ENCODE data around the gene P2RY8. TPM values are rescaled to one million over a fixed set of nuclear protein-coding genes. Genes with fewer than 3 reads are reported as not detected.
A peak's percentile ranks its signal among the peaks of the same experiment; 100 is the strongest.
"Not testable (repeated sequence)": the region's sequence is repeated elsewhere in the genome, so short reads cannot be mapped to it uniquely, and the experiment has no call there.

The P2RY8 gene
- polyA plus RNA-seq, 4 donors, result 0.22 to 2.1 (median 1.2) TPM

DNA sequence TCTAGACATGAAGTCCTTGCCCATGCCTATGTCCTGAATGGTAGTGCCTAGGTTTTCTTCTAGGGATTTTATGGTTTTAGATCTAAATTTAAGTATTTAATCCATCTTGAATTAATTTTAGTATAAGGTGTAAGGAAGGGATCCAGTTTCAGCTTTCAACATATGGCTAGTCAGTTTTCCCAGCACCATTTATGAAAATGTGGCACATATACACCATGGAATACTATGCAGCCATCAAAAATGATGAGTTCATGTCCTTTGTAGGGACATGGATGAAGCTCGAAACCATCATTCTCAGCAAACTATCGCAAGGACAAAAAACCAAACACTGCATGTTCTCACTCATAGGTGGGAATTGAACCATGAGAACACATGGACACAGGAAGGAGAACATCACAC, 54.5 kb downstream of the P2RY8 start:
- DNase-seq; H3K4me3 ChIP-seq (ENCODE audit: low read depth in 1 of 3, low read length in 3 of 3); H3K4me1 ChIP-seq (ENCODE audit: control insufficient read depth in 3 of 3, insufficient read depth in 2 of 3, low read depth in 1 of 3, low read length in 2 of 3); H3K36me3 ChIP-seq (ENCODE audit: control insufficient read depth in 3 of 3, insufficient read depth in 2 of 3, low read depth in 1 of 3, low read length in 3 of 3); H3K9me3 ChIP-seq (ENCODE audit: control insufficient read depth in 2 of 2, insufficient read depth in 1 of 2, low read depth in 1 of 2, low read length in 1 of 2); H3K27me3 ChIP-seq (ENCODE audit: control insufficient read depth in 3 of 3, insufficient read depth in 3 of 3, low read length in 3 of 3); FAIRE-seq: not testable (repeated sequence)
- H3K27ac ChIP-seq (ENCODE audit: low read depth in 1 of 3, low read length in 2 of 3), result peak overlapping the region in 1 of 3 donors; percentile 93
- 100% methylated on average over 1 of the region's 2 CpGs; no CpG with 5 or more reads in 2 of the 3 donors for WGBS, 3 donors

DNA sequence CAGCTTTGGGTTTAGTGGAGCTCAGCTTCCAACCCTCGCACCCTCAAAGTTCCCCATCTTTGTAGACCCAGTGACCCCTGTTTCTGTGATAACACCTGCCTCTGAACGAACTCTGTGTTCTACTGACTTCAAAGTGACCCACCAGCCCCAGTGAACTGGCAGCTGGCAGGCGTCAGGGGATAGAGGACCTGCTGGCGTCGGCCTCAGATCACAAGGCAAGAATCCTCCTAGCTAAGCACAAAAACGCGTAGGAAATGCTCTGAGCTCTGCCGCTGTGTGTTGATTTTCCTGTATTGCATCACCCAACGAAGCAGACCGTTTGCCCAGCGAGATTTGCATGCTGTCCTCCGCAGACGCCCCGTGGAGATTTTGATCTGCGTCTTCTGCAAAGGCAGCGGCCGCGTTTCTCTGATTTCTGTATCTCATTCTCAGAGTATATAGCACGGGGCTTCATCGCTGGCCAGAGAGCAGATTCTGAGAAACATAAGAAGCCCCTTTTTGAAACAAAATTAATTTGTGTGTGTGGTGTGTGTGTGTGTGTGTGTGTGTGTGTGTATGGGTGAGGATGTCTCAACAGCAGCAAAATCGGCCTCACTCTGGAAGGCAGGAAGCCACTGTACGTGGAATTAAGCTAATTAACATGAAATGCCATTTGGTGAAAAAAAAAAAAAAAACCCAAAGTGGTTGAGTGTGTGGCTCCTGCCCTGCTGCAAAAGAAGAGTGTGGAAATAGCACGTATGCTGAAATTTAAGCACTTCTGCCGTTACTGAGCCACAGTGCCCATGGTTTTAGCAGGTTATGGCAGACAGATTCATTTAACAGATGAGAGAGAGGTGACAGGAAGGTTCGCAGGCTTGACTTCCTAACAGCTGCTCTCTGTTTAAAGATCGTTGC, 55.1 kb downstream of the P2RY8 start:
- Histone ChIP-seq H3K4me3 (ENCODE audit: low read depth in 1 of 3, low read length in 3 of 3) (no peak overlapping the region), H3K4me1 (ENCODE audit: control insufficient read depth in 3 of 3, insufficient read depth in 2 of 3, low read depth in 1 of 3, low read length in 2 of 3) (peaks cover 0 to 3% (median 0%) of the 10 kb centered on the region in 3 donors), H3K36me3 (ENCODE audit: control insufficient read depth in 3 of 3, insufficient read depth in 2 of 3, low read depth in 1 of 3, low read length in 3 of 3) (no peaks in the 10 kb centered on the region), H3K27ac (ENCODE audit: low read depth in 1 of 3, low read length in 2 of 3) (peak overlapping the region in 2 of 3 donors; percentile 27 to 93), H3K27me3 (ENCODE audit: control insufficient read depth in 3 of 3, insufficient read depth in 3 of 3, low read length in 3 of 3) (no peaks in the 10 kb centered on the region), H3K9me3 (ENCODE audit: control insufficient read depth in 2 of 2, insufficient read depth in 1 of 2, low read depth in 1 of 2, low read length in 1 of 2) (peaks cover 0 to 10% of the 10 kb centered on the region in 2 donors)
- DNase-seq, result peak; percentile 42 to 45
- no peak for FAIRE-seq
- WGBS, 3 donors, result 8 to 11% (median 11%) methylated on average over 26 of the region's 26 CpGs

DNA sequence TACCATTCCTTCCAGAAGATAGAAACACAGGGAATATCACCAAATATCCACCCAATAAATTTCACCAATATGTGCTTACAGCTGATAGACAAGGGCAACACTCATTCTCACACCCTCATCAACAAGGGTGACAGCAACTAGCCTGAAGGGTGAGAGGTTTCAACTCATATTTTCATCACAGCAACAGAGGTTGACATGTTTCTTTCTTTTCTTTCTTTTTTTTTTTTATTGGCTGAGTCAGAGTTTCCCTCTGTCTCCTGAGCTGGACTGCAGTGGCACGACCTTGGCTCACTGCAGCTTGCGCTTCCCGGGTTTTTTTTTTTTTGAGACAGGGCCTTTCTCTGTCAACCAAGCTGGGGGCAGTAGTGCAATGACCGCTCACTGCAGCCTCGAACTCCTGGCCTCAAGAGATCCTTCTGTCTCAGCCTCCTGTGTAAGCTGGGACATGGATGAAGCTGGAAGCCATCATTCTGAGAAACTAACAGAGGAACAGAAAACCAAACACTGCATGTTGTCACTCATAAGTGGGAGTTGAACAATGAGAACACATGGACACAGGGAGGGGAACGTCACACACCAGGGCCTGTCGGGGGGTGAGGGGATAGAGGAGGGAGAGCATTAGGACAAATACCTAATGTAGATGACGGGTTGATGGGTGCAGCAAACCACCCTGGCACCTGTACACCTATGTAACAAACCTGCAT, 56.8 kb downstream of the P2RY8 start:
- WGBS, 3 donors, result 66 to 74% (median 71%) methylated on average over 8 of the region's 8 CpGs
- no peak for FAIRE-seq
- H3K27me3 ChIP-seq (ENCODE audit: control insufficient read depth in 3 of 3, insufficient read depth in 3 of 3, low read length in 3 of 3), result no peaks in the 10 kb centered on the region
- peaks cover 0 to 3% (median 0%) of the 10 kb centered on the region in 3 donors for H3K4me1 ChIP-seq (ENCODE audit: control insufficient read depth in 3 of 3, insufficient read depth in 2 of 3, low read depth in 1 of 3, low read length in 2 of 3)
- H3K27ac ChIP-seq (ENCODE audit: low read depth in 1 of 3, low read length in 2 of 3), result peak overlapping the region in 1 of 3 donors; percentile 34
- no peak for DNase-seq
- no peak overlapping the region for H3K4me3 ChIP-seq (ENCODE audit: low read depth in 1 of 3, low read length in 3 of 3)
- no peaks in the 10 kb centered on the region for H3K36me3 ChIP-seq (ENCODE audit: control insufficient read depth in 3 of 3, insufficient read depth in 2 of 3, low read depth in 1 of 3, low read length in 3 of 3)
- H3K9me3 ChIP-seq (ENCODE audit: control insufficient read depth in 2 of 2, insufficient read depth in 1 of 2, low read depth in 1 of 2, low read length in 1 of 2), result peaks cover 0 to 4% of the 10 kb centered on the region in 2 donors

DNA sequence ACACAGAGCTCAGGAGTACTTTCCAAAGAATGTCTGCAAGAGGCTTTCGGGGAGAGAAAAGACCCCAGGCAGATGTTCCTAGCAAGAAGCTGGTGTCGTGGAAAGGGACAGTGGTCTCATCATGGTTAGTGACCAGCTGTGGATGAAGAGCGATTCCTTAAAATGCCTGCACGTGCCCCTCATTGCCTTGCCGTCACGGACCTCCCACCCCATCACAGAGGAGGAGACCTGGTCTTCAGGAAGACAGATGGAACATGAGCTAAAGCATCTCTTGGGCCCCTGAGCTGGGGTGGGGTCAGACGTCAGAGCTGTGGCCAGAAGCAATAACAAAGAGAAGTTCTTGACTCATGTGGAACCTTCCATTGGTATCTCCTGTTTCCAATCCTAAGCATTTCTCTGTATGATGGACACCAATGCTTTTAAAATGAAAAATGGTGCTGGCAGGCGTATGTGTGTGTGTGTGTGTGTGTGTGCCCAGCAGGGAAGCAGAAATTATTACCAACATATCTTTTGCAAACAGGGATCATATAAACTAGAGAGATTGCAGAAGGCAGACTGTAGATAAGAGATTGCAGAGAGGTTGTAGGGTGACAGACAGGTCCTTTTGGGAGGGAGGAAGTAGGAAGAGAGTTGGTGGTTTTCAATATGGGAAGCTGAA, 59.1 kb downstream of the P2RY8 start:
- H3K4me3 ChIP-seq (ENCODE audit: low read depth in 1 of 3, low read length in 3 of 3), result no peak overlapping the region
- no peak for FAIRE-seq
- H3K27me3 ChIP-seq (ENCODE audit: control insufficient read depth in 3 of 3, insufficient read depth in 3 of 3, low read length in 3 of 3), result no peaks in the 10 kb centered on the region
- 61 to 75% (median 62%) methylated on average over 8 of the region's 8 CpGs for WGBS, 3 donors
- H3K27ac ChIP-seq (ENCODE audit: low read depth in 1 of 3, low read length in 2 of 3), result peak overlapping the region in 1 of 3 donors; percentile 32
- peaks cover 0 to 3% (median 0%) of the 10 kb centered on the region in 3 donors for H3K4me1 ChIP-seq (ENCODE audit: control insufficient read depth in 3 of 3, insufficient read depth in 2 of 3, low read depth in 1 of 3, low read length in 2 of 3)
- H3K9me3 ChIP-seq (ENCODE audit: control insufficient read depth in 2 of 2, insufficient read depth in 1 of 2, low read depth in 1 of 2, low read length in 1 of 2), result peaks cover 0 to 4% of the 10 kb centered on the region in 2 donors
- no peaks in the 10 kb centered on the region for H3K36me3 ChIP-seq (ENCODE audit: control insufficient read depth in 3 of 3, insufficient read depth in 2 of 3, low read depth in 1 of 3, low read length in 3 of 3)
- DNase-seq, result no peak

DNA sequence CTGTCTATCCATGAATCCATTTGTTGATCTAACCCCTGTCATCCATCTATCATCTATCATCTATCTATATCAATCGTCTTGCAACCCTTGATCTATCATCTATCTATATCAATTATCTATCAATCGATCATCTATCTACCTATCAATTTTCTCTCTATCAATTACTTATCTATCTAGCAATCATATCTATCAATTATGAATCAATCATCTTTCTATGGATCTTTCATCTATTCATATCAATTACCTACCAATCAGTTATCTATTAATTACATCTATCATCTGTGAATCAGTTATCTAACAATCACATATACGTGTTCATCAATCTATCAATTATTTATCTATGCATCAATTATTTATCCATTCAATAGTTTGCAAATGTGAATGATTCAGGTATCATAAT, 59.8 kb downstream of the P2RY8 start:
- Histone ChIP-seq H3K4me3 (ENCODE audit: low read depth in 1 of 3, low read length in 3 of 3) (no peak overlapping the region), H3K9me3 (ENCODE audit: control insufficient read depth in 2 of 2, insufficient read depth in 1 of 2, low read depth in 1 of 2, low read length in 1 of 2) (peaks cover 0 to 4% of the 10 kb centered on the region in 2 donors), H3K4me1 (ENCODE audit: control insufficient read depth in 3 of 3, insufficient read depth in 2 of 3, low read depth in 1 of 3, low read length in 2 of 3) (peaks cover 0 to 3% (median 0%) of the 10 kb centered on the region in 3 donors), H3K27me3 (ENCODE audit: control insufficient read depth in 3 of 3, insufficient read depth in 3 of 3, low read length in 3 of 3) (no peaks in the 10 kb centered on the region), H3K27ac (ENCODE audit: low read depth in 1 of 3, low read length in 2 of 3) (no peak overlapping the region), H3K36me3 (ENCODE audit: control insufficient read depth in 3 of 3, insufficient read depth in 2 of 3, low read depth in 1 of 3, low read length in 3 of 3) (no peaks in the 10 kb centered on the region)
- WGBS, 3 donors, result 48 to 81% (median 59%) methylated on average over 3 of the region's 3 CpGs
- DNase-seq, result no peak
- no peak for FAIRE-seq

DNA sequence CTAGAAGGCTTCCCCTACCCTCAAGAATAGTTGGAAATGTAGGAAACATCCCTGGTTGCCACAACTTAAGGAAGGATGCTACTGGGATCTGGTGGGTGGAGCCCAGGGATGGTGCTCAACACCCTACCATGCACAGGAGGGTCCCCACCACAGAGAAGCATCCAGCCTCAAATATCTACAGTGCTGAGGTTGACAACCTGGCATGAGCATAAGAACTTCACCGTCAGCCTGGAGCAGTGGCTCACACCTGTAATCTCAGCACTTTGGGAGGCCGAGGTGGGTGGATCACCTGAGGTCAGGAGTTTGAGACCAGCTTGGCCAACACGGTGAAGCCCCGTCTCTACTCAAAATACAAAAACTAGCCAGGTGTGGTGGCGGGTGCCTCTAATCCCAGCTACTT, 60.3 kb downstream of the P2RY8 start:
- Histone ChIP-seq H3K9me3 (ENCODE audit: control insufficient read depth in 2 of 2, insufficient read depth in 1 of 2, low read depth in 1 of 2, low read length in 1 of 2) (peaks cover 0 to 4% of the 10 kb centered on the region in 2 donors), H3K4me3 (ENCODE audit: low read depth in 1 of 3, low read length in 3 of 3) (no peak overlapping the region), H3K36me3 (ENCODE audit: control insufficient read depth in 3 of 3, insufficient read depth in 2 of 3, low read depth in 1 of 3, low read length in 3 of 3) (no peaks in the 10 kb centered on the region), H3K27ac (ENCODE audit: low read depth in 1 of 3, low read length in 2 of 3) (no peak overlapping the region), H3K4me1 (ENCODE audit: control insufficient read depth in 3 of 3, insufficient read depth in 2 of 3, low read depth in 1 of 3, low read length in 2 of 3) (peaks cover 0 to 3% (median 0%) of the 10 kb centered on the region in 3 donors), H3K27me3 (ENCODE audit: control insufficient read depth in 3 of 3, insufficient read depth in 3 of 3, low read length in 3 of 3) (peaks cover 0 to under 1% (median 0%) of the 10 kb centered on the region in 3 donors)
- FAIRE-seq (no peak), DNase-seq (no peak)
- WGBS, 3 donors, result 85 to 94% (median 94%) methylated on average over 5 of the region's 5 CpGs

DNA sequence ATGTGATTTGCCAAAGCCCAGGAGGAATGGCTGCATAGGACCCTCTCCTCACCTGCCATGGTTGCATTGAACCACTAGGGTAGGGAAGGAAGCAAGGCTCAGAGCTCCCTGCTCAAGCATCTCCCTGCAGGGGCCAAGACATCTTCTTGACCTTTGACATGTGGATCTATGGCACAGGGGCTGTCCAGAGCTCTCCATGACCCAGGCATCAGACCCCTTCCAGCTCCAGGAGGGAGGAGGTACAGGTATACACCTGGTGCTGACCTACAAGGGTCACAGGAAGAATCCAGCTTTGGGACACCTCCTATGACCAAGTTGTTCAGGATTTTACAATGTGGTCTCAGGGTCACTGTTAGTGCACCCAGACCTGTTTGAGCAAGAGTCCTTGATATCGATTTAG, 61.1 kb downstream of the P2RY8 start:
- Histone ChIP-seq H3K4me1 (ENCODE audit: control insufficient read depth in 3 of 3, insufficient read depth in 2 of 3, low read depth in 1 of 3, low read length in 2 of 3) (no peaks in the 10 kb centered on the region), H3K36me3 (ENCODE audit: control insufficient read depth in 3 of 3, insufficient read depth in 2 of 3, low read depth in 1 of 3, low read length in 3 of 3) (no peaks in the 10 kb centered on the region), H3K27me3 (ENCODE audit: control insufficient read depth in 3 of 3, insufficient read depth in 3 of 3, low read length in 3 of 3) (peaks cover 0 to 2% (median 0%) of the 10 kb centered on the region in 3 donors), H3K9me3 (ENCODE audit: control insufficient read depth in 2 of 2, insufficient read depth in 1 of 2, low read depth in 1 of 2, low read length in 1 of 2) (peaks cover 0 to 4% of the 10 kb centered on the region in 2 donors), H3K27ac (ENCODE audit: low read depth in 1 of 3, low read length in 2 of 3) (no peak overlapping the region), H3K4me3 (ENCODE audit: low read depth in 1 of 3, low read length in 3 of 3) (no peak overlapping the region)
- no peak for DNase-seq
- 88 to 98% (median 94%) methylated on average over 1 of the region's 1 CpG for WGBS, 3 donors
- no peak for FAIRE-seq

DNA sequence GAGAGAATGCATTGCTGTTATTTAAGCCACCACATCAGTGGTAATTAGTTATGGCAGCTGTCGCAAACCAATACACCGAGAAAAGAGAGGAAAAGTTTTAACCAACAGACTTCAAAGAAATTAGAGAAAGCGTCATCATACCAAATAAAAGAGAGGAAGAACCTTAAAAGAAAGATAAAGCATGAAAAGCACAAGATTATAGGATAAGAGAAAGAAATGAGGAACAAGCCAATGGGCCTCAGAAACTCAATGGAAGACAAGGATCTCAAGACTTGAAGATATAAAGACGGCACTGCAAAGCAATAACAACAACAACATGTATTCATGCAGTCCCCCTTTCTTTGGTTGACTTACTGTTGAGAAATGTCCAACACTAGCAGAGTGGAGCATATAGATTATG, 61.5 kb downstream of the P2RY8 start:
- FAIRE-seq (no peak), DNase-seq (no peak)
- Histone ChIP-seq H3K9me3 (ENCODE audit: control insufficient read depth in 2 of 2, insufficient read depth in 1 of 2, low read depth in 1 of 2, low read length in 1 of 2) (peaks cover 0 to 4% of the 10 kb centered on the region in 2 donors), H3K36me3 (ENCODE audit: control insufficient read depth in 3 of 3, insufficient read depth in 2 of 3, low read depth in 1 of 3, low read length in 3 of 3) (no peaks in the 10 kb centered on the region), H3K4me3 (ENCODE audit: low read depth in 1 of 3, low read length in 3 of 3) (no peak overlapping the region), H3K4me1 (ENCODE audit: control insufficient read depth in 3 of 3, insufficient read depth in 2 of 3, low read depth in 1 of 3, low read length in 2 of 3) (no peaks in the 10 kb centered on the region), H3K27me3 (ENCODE audit: control insufficient read depth in 3 of 3, insufficient read depth in 3 of 3, low read length in 3 of 3) (peaks cover 0 to 2% (median 0%) of the 10 kb centered on the region in 3 donors), H3K27ac (ENCODE audit: low read depth in 1 of 3, low read length in 2 of 3) (no peak overlapping the region)
- 92 to 94% (median 94%) methylated on average over 4 of the region's 4 CpGs for WGBS, 3 donors
